A549 (cell line): Measurements from ENCODE around the gene JAM3.

Source experiments
- CTCF ChIP-seq: fragments of >200 bp; sonication (Bioruptor Twin); formaldehyde crosslinking; IDR thresholded peaks from 3 replicates; pipeline ENCODE4 v1.5.1; 2016
- RCOR1 ChIP-seq: fragments of 150-350 bp; IDR thresholded peaks from 2 replicates; pipeline ENCODE4 v1.6.1; 2014; ENCODE audit warnings: antibody characterized with exemption, low read length, low read depth

DNA sequence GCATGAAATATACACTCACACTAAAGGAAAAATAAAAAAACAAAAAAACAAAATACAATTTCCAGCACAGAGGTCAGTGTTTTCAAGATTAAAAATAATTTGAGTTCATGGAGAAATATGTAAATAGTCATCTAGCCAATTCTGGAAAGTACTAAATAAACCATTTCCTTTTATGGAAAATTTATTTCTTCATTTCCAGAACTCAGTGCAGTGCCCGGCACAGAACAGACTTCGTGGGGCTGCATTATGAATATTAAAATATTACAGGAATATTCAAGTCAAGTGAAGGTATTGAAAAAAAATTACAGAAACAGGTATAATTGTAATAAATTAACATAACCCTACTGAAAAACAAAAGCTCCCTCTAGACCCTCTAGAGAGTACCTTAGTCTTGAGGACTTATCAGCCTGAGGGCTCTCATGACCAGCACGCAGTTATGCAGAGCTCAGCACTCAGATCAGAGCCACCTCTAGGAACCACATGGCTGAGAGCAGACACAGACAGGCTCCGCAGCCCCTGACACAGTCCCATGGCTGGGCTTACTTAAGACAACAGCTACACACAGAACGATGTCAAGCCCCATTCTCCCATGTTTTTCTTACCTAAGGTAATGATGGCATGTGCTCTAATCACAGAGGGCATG lies 109.3 kb downstream of the JAM3 start:
- TF ChIP-seq CTCF (no peak), RCOR1 (no peak)
